GM21515 (cell line): ENCODE measurements around the gene KMT5B.

ENCODE experiments used
- ATAC-seq: cut with Tn5 transposase; IDR thresholded peaks from one replicate; pipeline ENCODE4 v1.9.1; 2021; ENCODE audit not compliant: unreplicated experiment

The KMT5B gene

GRCh38 chr11:68120273-68121066 is 92.6 kb downstream of the KMT5B start:
- ATAC-seq, result peak; percentile 18

- ATAC-seq, result no peak
Observed at GRCh38 chr11:68118706-68119448, 94.2 kb downstream of the KMT5B start.

GRCh38 chr11:68117853-68118470 is 95.1 kb downstream of the KMT5B start:
- no peak for ATAC-seq

- ATAC-seq, result no peak
Observed at GRCh38 chr11:68116974-68117373, 96.1 kb downstream of the KMT5B start.

- no peak for ATAC-seq
Observed at GRCh38 chr11:68116126-68116525, 97.0 kb downstream of the KMT5B start.

GRCh38 chr11:68115285-68115684 is 97.8 kb downstream of the KMT5B start:
- no peak for ATAC-seq

- no peak for ATAC-seq
Observed at GRCh38 chr11:68113986-68114385, 99.1 kb downstream of the KMT5B start.

GRCh38 chr11:68107689-68108088 is 105.4 kb downstream of the KMT5B start:
- ATAC-seq, result no peak

- no peak for ATAC-seq
Observed at GRCh38 chr11:68106165-68106940, 106.7 kb downstream of the KMT5B start.
